WTC11 (cell line): ENCODE results near the gene C1orf56. TPM values are rescaled to one million over a fixed set of nuclear protein-coding genes. Genes with fewer than 3 reads are reported as not detected.

ENCODE experiments used
- ATAC-seq: fragments of 200-7000 bp; cut with Tn5 transposase; 2 replicates; pipeline ENCODE4 v1.10.0; 2021; ENCODE audit warnings: mild to moderate bottlenecking, moderate library complexity
- CTCF ChIA-PET: fragments of 300-600 bp; sonication (Branson Sonifier 250); formaldehyde crosslinking; loops from one replicate; lab custom pipeline; 2021; ENCODE audit warnings: antibody characterized with exemption; lab: Charles Lee
- POLR2A ChIA-PET: fragments of 350-600 bp; sonication (Branson Sonifier 250); formaldehyde crosslinking; loops from one replicate; lab custom pipeline; 2021; ENCODE audit warnings: antibody characterized with exemption; lab: Charles Lee
- DNase-seq: peaks from one replicate; pipeline ENCODE4 v3.0.0; 2021; ENCODE audit warnings: low spot score
- H3K27ac Mint-ChIP-seq: 2 replicates; pipeline ENCODE4 v1.8.0; 2021; ENCODE audit warnings: mixed read lengths
- H3K27me3 Mint-ChIP-seq: 2 replicates; pipeline ENCODE4 v1.8.0; 2021; ENCODE audit warnings: low read depth, mild to moderate bottlenecking, moderate library complexity, mixed read lengths
- H3K36me3 Mint-ChIP-seq: 2 replicates; pipeline ENCODE4 v1.8.0; 2021; ENCODE audit warnings: mixed read lengths
- H3K4me1 Mint-ChIP-seq: 2 replicates; pipeline ENCODE4 v1.8.0; 2022; ENCODE audit warnings: mixed read lengths
- H3K4me3 Mint-ChIP-seq: 2 replicates; pipeline ENCODE4 v1.8.0; 2021; ENCODE audit warnings: mild to moderate bottlenecking, moderate library complexity, mixed read lengths
- H3K9me3 Mint-ChIP-seq: 2 replicates; pipeline ENCODE4 v1.8.0; 2021; ENCODE audit warnings: mixed read lengths
- ELF4 ChIP-seq: sonication (generic); formaldehyde crosslinking; IDR thresholded peaks from 2 replicates; pipeline ENCODE4 v1.8.1; 2022; ENCODE audit warnings: low read depth, mild to moderate bottlenecking, moderate library complexity, missing genetic modification reagents
- FOXK1 ChIP-seq: sonication (generic); formaldehyde crosslinking; IDR thresholded peaks from 2 replicates; pipeline ENCODE4 v1.8.0; 2022; ENCODE audit warnings: mild to moderate bottlenecking, moderate library complexity, missing genetic modification reagents
- JAZF1 ChIP-seq: fragments of 250-450 bp; sonication (Bioruptor Pico); IDR thresholded peaks from 2 replicates; pipeline ENCODE4 v1.9.0; 2021; ENCODE audit warnings: moderate library complexity, mild to moderate bottlenecking, inconsistent platforms
- JUN ChIP-seq: sonication (generic); formaldehyde crosslinking; IDR thresholded peaks from 2 replicates; pipeline ENCODE4 v1.8.0; 2023; ENCODE audit warnings: mild to moderate bottlenecking, missing genetic modification reagents
- KAT7 ChIP-seq: sonication (generic); formaldehyde crosslinking; IDR thresholded peaks from 2 replicates; pipeline ENCODE4 v1.8.1; 2023; ENCODE audit warnings: missing genetic modification reagents, mild to moderate bottlenecking, borderline replicate concordance
- SOX15 ChIP-seq: fragments of 250-450 bp; sonication (Bioruptor Pico); IDR thresholded peaks from 2 replicates; pipeline ENCODE4 v1.9.0; 2021; ENCODE audit warnings: mild to moderate bottlenecking
- TEAD4 ChIP-seq: sonication (generic); formaldehyde crosslinking; IDR thresholded peaks from 2 replicates; pipeline ENCODE4 v1.8.0; 2022; ENCODE audit warnings: mild to moderate bottlenecking, missing genetic modification reagents
- ZNF219 ChIP-seq: sonication (generic); formaldehyde crosslinking; IDR thresholded peaks from 2 replicates; pipeline ENCODE4 v1.8.0; 2023; ENCODE audit warnings: missing genetic modification reagents, mild to moderate bottlenecking, borderline replicate concordance
- ZNF232 ChIP-seq: sonication (generic); formaldehyde crosslinking; IDR thresholded peaks from 2 replicates; pipeline ENCODE4 v1.8.0; 2022; ENCODE audit warnings: mild to moderate bottlenecking, missing genetic modification reagents
- ZNF671 ChIP-seq: fragments of 250-450 bp; sonication (Bioruptor Pico); IDR thresholded peaks from 2 replicates; pipeline ENCODE4 v1.8.0; 2021; ENCODE audit warnings: mild to moderate bottlenecking
- total RNA-seq: library from RNA; stranded (reverse); gene quantifications from 3 replicates; pipeline ENCODE4 v1.2.3, GENCODE V29; 2021
- TF ChIP-seq, protein P1 (sequence below): sonication (generic); formaldehyde crosslinking; IDR thresholded peaks from 2 replicates; pipeline ENCODE4 v1.8.1; 2023; ENCODE audit warnings: mild to moderate bottlenecking, missing genetic modification reagents
- TF ChIP-seq, protein P2 (sequence below): fragments of 250-450 bp; sonication (Bioruptor Pico); IDR thresholded peaks from 2 replicates; pipeline ENCODE4 v1.8.0; 2021; ENCODE audit warnings: mild to moderate bottlenecking
- TF ChIP-seq, protein P3 (sequence below): sonication (generic); formaldehyde crosslinking; IDR thresholded peaks from 2 replicates; pipeline ENCODE4 v1.8.1; 2023; ENCODE audit warnings: mild to moderate bottlenecking, missing genetic modification reagents
- TF ChIP-seq, protein P4 (sequence below): fragments of 250-450 bp; sonication (Bioruptor Pico); IDR thresholded peaks from 2 replicates; pipeline ENCODE4 v1.9.0; 2021; ENCODE audit warnings: mild to moderate bottlenecking, borderline replicate concordance
- TF ChIP-seq, protein P5 (sequence below): sonication (generic); formaldehyde crosslinking; IDR thresholded peaks from 2 replicates; pipeline ENCODE4 v1.8.0; 2022; ENCODE audit warnings: mild to moderate bottlenecking, missing genetic modification reagents

The C1orf56 gene
- total RNA-seq, 1 experiment from 2014 or later: 2.9 TPM

DNA sequence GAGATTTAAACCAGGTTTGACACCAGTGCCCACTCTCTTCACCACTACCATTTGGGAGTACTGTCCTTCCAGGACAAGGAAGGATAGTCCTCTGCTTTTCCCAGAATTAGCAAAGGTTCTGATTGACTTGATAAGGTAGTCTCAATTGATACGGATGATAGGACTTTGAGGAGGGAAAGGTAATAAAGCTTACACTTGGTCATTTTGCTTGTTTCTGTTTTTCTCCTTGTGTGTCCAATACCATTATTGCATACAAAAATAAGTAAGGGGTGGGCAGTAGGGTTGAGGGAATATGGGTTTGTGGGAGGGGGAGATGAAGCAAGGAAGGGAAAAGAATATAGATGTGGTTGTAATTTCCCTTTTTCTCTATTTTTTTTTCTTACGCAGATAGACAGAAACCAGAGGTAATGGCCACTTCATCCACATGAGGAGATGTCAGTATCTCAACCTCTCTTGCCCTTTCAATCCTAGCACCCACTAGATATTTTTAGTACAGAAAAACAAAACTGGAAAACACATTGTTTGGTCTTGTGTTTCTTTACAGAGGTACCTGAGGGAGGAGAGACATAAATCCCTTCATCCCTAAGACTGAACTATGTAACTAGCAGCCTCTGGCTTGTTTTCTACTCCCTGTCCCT lies 2.6 kb downstream of the C1orf56 start (continued):
- TF ChIP-seq, protein P1, sequence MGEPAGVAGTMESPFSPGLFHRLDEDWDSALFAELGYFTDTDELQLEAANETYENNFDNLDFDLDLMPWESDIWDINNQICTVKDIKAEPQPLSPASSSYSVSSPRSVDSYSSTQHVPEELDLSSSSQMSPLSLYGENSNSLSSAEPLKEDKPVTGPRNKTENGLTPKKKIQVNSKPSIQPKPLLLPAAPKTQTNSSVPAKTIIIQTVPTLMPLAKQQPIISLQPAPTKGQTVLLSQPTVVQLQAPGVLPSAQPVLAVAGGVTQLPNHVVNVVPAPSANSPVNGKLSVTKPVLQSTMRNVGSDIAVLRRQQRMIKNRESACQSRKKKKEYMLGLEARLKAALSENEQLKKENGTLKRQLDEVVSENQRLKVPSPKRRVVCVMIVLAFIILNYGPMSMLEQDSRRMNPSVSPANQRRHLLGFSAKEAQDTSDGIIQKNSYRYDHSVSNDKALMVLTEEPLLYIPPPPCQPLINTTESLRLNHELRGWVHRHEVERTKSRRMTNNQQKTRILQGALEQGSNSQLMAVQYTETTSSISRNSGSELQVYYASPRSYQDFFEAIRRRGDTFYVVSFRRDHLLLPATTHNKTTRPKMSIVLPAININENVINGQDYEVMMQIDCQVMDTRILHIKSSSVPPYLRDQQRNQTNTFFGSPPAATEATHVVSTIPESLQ (CRISPR knock-in tag): no peak

DNA sequence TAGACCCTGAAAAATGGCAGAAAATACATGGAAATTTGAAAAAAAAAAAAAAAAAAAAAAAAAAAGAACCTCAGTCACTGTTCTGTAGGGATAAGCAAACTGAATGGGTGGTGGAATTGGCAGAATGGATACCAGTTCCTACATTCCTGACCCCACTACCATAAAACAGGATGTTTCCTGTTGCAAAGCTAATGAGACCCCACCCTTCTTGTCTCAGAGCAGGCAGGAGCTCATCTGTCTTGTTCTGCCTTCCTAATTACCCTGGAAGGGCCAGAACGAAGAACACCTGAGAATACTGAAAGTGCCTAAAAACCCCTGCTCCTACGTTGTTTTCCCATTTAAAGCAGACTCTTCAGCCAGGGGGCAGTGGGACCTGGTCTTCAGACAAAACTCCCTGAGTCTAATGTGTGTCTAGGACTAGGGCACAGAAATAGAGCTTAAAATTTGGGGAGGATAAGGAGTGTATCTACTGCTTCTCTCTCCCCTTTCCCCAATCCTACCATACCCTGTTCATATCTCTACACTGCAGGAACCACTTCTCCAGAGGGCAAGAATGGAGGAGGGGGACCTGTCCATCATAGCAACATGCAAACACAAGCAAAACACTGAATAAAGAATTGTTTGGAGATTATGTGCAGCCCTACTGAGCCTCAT lies 3.9 kb downstream of the C1orf56 start:
- ChIA-PET POLR2A (interaction anchor here (0.6 to 0.7 kb wide), 2 partner anchors 30 to 473 kb away, joined by 3 to 4 read pairs; no protein-coding TSS in a partner anchor), CTCF (interaction anchor here (0.7 to 2.1 kb wide), 3 partner anchors 9 to 231 kb away, joined by 3 to 7 read pairs (median 3); partner anchors contain the start of gene MLLT11)
- TF ChIP-seq JAZF1 (no peak), KAT7 (CRISPR knock-in tag) (no peak), JUN (no peak), SOX15 (CRISPR knock-in tag) (no peak), FOXK1 (CRISPR knock-in tag) (no peak), ZNF219 (no peak), TEAD4 (CRISPR knock-in tag) (no peak), ELF4 (CRISPR knock-in tag) (no peak), ZNF671 (CRISPR knock-in tag) (no peak), ZNF232 (CRISPR knock-in tag) (no peak)
- TF ChIP-seq, protein P2, sequence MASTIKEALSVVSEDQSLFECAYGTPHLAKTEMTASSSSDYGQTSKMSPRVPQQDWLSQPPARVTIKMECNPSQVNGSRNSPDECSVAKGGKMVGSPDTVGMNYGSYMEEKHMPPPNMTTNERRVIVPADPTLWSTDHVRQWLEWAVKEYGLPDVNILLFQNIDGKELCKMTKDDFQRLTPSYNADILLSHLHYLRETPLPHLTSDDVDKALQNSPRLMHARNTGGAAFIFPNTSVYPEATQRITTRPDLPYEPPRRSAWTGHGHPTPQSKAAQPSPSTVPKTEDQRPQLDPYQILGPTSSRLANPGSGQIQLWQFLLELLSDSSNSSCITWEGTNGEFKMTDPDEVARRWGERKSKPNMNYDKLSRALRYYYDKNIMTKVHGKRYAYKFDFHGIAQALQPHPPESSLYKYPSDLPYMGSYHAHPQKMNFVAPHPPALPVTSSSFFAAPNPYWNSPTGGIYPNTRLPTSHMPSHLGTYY (CRISPR knock-in tag): no peak
- TF ChIP-seq, protein P3, sequence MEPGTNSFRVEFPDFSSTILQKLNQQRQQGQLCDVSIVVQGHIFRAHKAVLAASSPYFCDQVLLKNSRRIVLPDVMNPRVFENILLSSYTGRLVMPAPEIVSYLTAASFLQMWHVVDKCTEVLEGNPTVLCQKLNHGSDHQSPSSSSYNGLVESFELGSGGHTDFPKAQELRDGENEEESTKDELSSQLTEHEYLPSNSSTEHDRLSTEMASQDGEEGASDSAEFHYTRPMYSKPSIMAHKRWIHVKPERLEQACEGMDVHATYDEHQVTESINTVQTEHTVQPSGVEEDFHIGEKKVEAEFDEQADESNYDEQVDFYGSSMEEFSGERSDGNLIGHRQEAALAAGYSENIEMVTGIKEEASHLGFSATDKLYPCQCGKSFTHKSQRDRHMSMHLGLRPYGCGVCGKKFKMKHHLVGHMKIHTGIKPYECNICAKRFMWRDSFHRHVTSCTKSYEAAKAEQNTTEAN (CRISPR knock-in tag): no peak
- TF ChIP-seq, protein P4, sequence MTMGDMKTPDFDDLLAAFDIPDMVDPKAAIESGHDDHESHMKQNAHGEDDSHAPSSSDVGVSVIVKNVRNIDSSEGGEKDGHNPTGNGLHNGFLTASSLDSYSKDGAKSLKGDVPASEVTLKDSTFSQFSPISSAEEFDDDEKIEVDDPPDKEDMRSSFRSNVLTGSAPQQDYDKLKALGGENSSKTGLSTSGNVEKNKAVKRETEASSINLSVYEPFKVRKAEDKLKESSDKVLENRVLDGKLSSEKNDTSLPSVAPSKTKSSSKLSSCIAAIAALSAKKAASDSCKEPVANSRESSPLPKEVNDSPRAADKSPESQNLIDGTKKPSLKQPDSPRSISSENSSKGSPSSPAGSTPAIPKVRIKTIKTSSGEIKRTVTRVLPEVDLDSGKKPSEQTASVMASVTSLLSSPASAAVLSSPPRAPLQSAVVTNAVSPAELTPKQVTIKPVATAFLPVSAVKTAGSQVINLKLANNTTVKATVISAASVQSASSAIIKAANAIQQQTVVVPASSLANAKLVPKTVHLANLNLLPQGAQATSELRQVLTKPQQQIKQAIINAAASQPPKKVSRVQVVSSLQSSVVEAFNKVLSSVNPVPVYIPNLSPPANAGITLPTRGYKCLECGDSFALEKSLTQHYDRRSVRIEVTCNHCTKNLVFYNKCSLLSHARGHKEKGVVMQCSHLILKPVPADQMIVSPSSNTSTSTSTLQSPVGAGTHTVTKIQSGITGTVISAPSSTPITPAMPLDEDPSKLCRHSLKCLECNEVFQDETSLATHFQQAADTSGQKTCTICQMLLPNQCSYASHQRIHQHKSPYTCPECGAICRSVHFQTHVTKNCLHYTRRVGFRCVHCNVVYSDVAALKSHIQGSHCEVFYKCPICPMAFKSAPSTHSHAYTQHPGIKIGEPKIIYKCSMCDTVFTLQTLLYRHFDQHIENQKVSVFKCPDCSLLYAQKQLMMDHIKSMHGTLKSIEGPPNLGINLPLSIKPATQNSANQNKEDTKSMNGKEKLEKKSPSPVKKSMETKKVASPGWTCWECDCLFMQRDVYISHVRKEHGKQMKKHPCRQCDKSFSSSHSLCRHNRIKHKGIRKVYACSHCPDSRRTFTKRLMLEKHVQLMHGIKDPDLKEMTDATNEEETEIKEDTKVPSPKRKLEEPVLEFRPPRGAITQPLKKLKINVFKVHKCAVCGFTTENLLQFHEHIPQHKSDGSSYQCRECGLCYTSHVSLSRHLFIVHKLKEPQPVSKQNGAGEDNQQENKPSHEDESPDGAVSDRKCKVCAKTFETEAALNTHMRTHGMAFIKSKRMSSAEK: no peak
- TF ChIP-seq, protein P5, sequence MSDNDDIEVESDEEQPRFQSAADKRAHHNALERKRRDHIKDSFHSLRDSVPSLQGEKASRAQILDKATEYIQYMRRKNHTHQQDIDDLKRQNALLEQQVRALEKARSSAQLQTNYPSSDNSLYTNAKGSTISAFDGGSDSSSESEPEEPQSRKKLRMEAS: no peak
- H3K36me3 Mint-ChIP-seq: peaks cover 46% of the 10 kb centered on the region
- H3K4me1 Mint-ChIP-seq: peaks cover 18% of the 10 kb centered on the region
- no peak overlapping the region for H3K27ac Mint-ChIP-seq
- H3K27me3 Mint-ChIP-seq: no peaks in the 10 kb centered on the region
- ATAC-seq (no peak), DNase-seq (no peak)
- H3K4me3 Mint-ChIP-seq: no peak overlapping the region
- no peaks in the 10 kb centered on the region for H3K9me3 Mint-ChIP-seq
